PC-9 (cell line): ENCODE results near the gene C9orf152. TPM values are rescaled to one million over a fixed set of nuclear protein-coding genes. Genes with fewer than 3 reads are reported as not detected.

ENCODE experiments used
- BruUV-seq: library from RNA; stranded (reverse); fragments of 400-500 nt; replicated peaks from 2 replicates; lab custom pipeline; 2021; lab: Mats Ljungman, UMichigan
- CTCF ChIA-PET: fragments of 300-600 bp; sonication (Branson Sonifier 250); formaldehyde crosslinking; loops from one replicate; lab custom pipeline; 2022; ENCODE audit warnings: antibody characterized with exemption; lab: Charles Lee
- POLR2A ChIA-PET: fragments of 300-600 bp; sonication (Branson Sonifier 250); formaldehyde crosslinking; loops from one replicate; lab custom pipeline; 2022; ENCODE audit warnings: antibody characterized with exemption; ENCODE audit not compliant: unreplicated experiment; lab: Charles Lee
- DNase-seq, 2 experiments: peaks; one replicate each; pipeline versions ENCODE4 v3.0.0 to v3.0.0-alpha.2; 2015 to 2022; ENCODE audit warnings: mixed read lengths in 1 of 2
- H2AFZ ChIP-seq: fragments of 200-600 bp; sonication (generic); 2 replicates; pipeline ENCODE4 v1.8.1; 2017; ENCODE audit warnings: antibody characterized with exemption
- H3F3A ChIP-seq: fragments of 200-600 bp; sonication (generic); 2 replicates; pipeline ENCODE4 v1.8.1; 2017; ENCODE audit warnings: antibody characterized with exemption, mild to moderate bottlenecking, low read depth; ENCODE audit not compliant: insufficient read depth
- H3K27ac ChIP-seq: fragments of 200-600 bp; sonication (generic); 2 replicates; pipeline ENCODE4 v1.6.1; 2016; ENCODE audit warnings: mixed run types
- H3K27me3 ChIP-seq: fragments of 200-600 bp; sonication (generic); 2 replicates; pipeline ENCODE4 v1.6.1; 2016; ENCODE audit warnings: low read depth, mixed run types; ENCODE audit not compliant: insufficient read depth
- H3K36me3 ChIP-seq: fragments of 200-600 bp; sonication (generic); 2 replicates; pipeline ENCODE4 v1.6.1; 2016; ENCODE audit warnings: low read depth, mixed run types
- H3K4me1 ChIP-seq: fragments of 200-600 bp; sonication (generic); replicated peaks from 2 replicates; pipeline ENCODE4 v1.6.1; 2016; ENCODE audit warnings: mixed run types; ENCODE audit not compliant: insufficient read depth
- H3K4me2 ChIP-seq: fragments of 200-600 bp; sonication (generic); 2 replicates; pipeline ENCODE4 v1.6.1; 2017; ENCODE audit warnings: mixed run types
- H3K4me3 ChIP-seq: fragments of 200-600 bp; sonication (generic); 2 replicates; pipeline ENCODE4 v1.6.1; 2016; ENCODE audit warnings: mixed run types
- H3K79me2 ChIP-seq: fragments of 200-600 bp; sonication (generic); 2 replicates; pipeline ENCODE4 v1.6.1; 2017; ENCODE audit warnings: low read depth, mixed run types
- H3K9me2 ChIP-seq: fragments of 200-600 bp; sonication (generic); 2 replicates; pipeline ENCODE4 v1.8.1; 2017; ENCODE audit warnings: mild to moderate bottlenecking; ENCODE audit not compliant: insufficient read depth
- H3K9me3 ChIP-seq: fragments of 200-600 bp; sonication (generic); 2 replicates; pipeline ENCODE4 v1.8.1; 2016; ENCODE audit warnings: low read depth; ENCODE audit not compliant: insufficient read depth
- H4K20me1 ChIP-seq: fragments of 200-600 bp; sonication (generic); 2 replicates; pipeline ENCODE4 v1.8.1; 2017; ENCODE audit not compliant: insufficient read depth
- CTCF ChIP-seq: fragments of 200-600 bp; sonication (generic); conservative IDR thresholded peaks from 2 replicates; pipeline ENCODE4 v1.6.1; 2017; ENCODE audit warnings: mixed run types, antibody characterized with exemption, mild to moderate bottlenecking, moderate library complexity
- EZH2 ChIP-seq: fragments of 200-600 bp; sonication (generic); IDR thresholded peaks from 2 replicates; pipeline ENCODE4 v1.8.0; 2017; ENCODE audit warnings: antibody characterized with exemption, low read depth
- intact Hi-C: fragments of 100-400 bp; cut with micrococcal nuclease; formaldehyde crosslinking; loops from one replicate; pipeline ENCODE4 v1.10.0; 2022; ENCODE audit not compliant: unreplicated experiment
- total RNA-seq: library from RNA; stranded (reverse); gene quantifications from 2 replicates; pipeline ENCODE4 v1.2.3, GENCODE V29; 2021

The C9orf152 gene
- total RNA-seq, 1 experiment from 2014 or later, result 0.74 TPM

- intact Hi-C loops, result no loop called here
- no peak overlapping the region for H2AFZ ChIP-seq
- TF ChIP-seq CTCF, result no peak
- peaks cover 12% of the 10 kb centered on the region; the same call in 1 of the 2 replicates for H3F3A ChIP-seq
- no peak overlapping the region for H3K4me3 ChIP-seq
- CTCF ChIA-PET, result interaction anchor here (0.6 kb wide), 1 partner anchor 285 kb away, joined by 5 read pairs; no protein-coding TSS in a partner anchor
- H3K36me3 ChIP-seq, result no peaks in the 10 kb centered on the region
- no peaks in the 10 kb centered on the region for H3K27me3 ChIP-seq
- no TSS peak for BruUV-seq
- no peaks in the 10 kb centered on the region for H3K9me3 ChIP-seq
- no peak overlapping the region for H3K4me2 ChIP-seq
- H3K9me2 ChIP-seq, result no peaks in the 10 kb centered on the region
- no peaks in the 10 kb centered on the region for H3K79me2 ChIP-seq
- H3K27ac ChIP-seq, result no peak overlapping the region
- no peak for DNase-seq
- no peaks in the 10 kb centered on the region for H4K20me1 ChIP-seq
- H3K4me1 ChIP-seq, result peaks cover 17% of the 10 kb centered on the region
- POLR2A ChIA-PET, result no interaction called here
These were observed 19.9 kb downstream of the C9orf152 start for GRCh38 chr9:110188101-110188500.

GRCh38 chr9:110187126-110187525, 20.8 kb downstream of the C9orf152 start:
- DNase-seq, result no peak
- intact Hi-C loops, result no loop called here
- Histone ChIP-seq H3K9me3 (no peaks in the 10 kb centered on the region), H3K27me3 (no peaks in the 10 kb centered on the region), H3K4me3 (no peak overlapping the region), H2AFZ (no peak overlapping the region), H3K36me3 (no peaks in the 10 kb centered on the region), H4K20me1 (no peaks in the 10 kb centered on the region), H3K9me2 (no peaks in the 10 kb centered on the region), H3K79me2 (no peaks in the 10 kb centered on the region), H3K4me2 (no peak overlapping the region), H3F3A (peaks cover 5% of the 10 kb centered on the region; the same call in 1 of the 2 replicates), H3K4me1 (peaks cover 9% of the 10 kb centered on the region), H3K27ac (no peak overlapping the region)
- TF ChIP-seq EZH2, result no peak
- no peak for TF ChIP-seq CTCF
- no TSS peak for BruUV-seq
- ChIA-PET POLR2A (no interaction called here), CTCF (interaction anchor here (0.7 kb wide), 1 partner anchor 17 kb away, joined by 3 read pairs; no protein-coding TSS in a partner anchor)

- H3K4me1 ChIP-seq, result peaks cover 5% of the 10 kb centered on the region
- BruUV-seq, result no TSS peak
- ChIA-PET CTCF (interaction anchor here (0.7 kb wide), 2 partner anchors 18 to 30 kb away, joined by 3 read pairs; no protein-coding TSS in a partner anchor), POLR2A (interaction anchor here (0.8 kb wide), 1 partner anchor 71 kb away, joined by 3 read pairs; the partner anchor contains the start of gene TXN)
- H3K9me2 ChIP-seq, result no peaks in the 10 kb centered on the region
- no peak overlapping the region for H2AFZ ChIP-seq
- no peak overlapping the region for H3K4me2 ChIP-seq
- H3K4me3 ChIP-seq, result no peak overlapping the region
- no peaks in the 10 kb centered on the region for H3K27me3 ChIP-seq
- H3K36me3 ChIP-seq, result no peaks in the 10 kb centered on the region
- no peak overlapping the region for H3K27ac ChIP-seq
- H3F3A ChIP-seq, result peaks cover 4% of the 10 kb centered on the region
- H3K79me2 ChIP-seq, result no peaks in the 10 kb centered on the region
- H3K9me3 ChIP-seq, result no peaks in the 10 kb centered on the region
- intact Hi-C loops, result no loop called here
- no peak for TF ChIP-seq CTCF
- DNase-seq, result no peak
- no peaks in the 10 kb centered on the region for H4K20me1 ChIP-seq
These were observed 21.7 kb downstream of the C9orf152 start for GRCh38 chr9:110186254-110186653.
